Activated naive CD8-positive, alpha-beta T cell treated with anti-CD3 and anti-CD28 coated beads, Interleukin-2, amount 50 U/mL, for 24 hours (primary cell): Measurements from ENCODE around the gene HSFX1.
"Not testable (repeated sequence)": the region's sequence is repeated elsewhere in the genome, so short reads cannot be mapped to it uniquely, and the experiment has no call there.

Experiments
- ATAC-seq: fragments of 150-1000 bp; cut with Tn5 transposase; one replicate; pipeline ENCODE4 v1.10.0; 2021
- DNase-seq: peaks from one replicate; pipeline ENCODE4 v3.0.0; 2021
- H3K27ac Mint-ChIP-seq: one replicate; pipeline ENCODE4 v1.8.0; 2021; ENCODE audit warnings: mild to moderate bottlenecking, mixed read lengths
- H3K27me3 Mint-ChIP-seq: one replicate; pipeline ENCODE4 v1.8.0; 2021; ENCODE audit warnings: mixed read lengths
- H3K36me3 Mint-ChIP-seq: one replicate; pipeline ENCODE4 v1.8.0; 2021; ENCODE audit warnings: low read depth, mixed read lengths
- H3K4me1 Mint-ChIP-seq: one replicate; pipeline ENCODE4 v1.8.0; 2021; ENCODE audit warnings: mixed read lengths
- H3K4me3 Mint-ChIP-seq: one replicate; pipeline ENCODE4 v1.8.0; 2021; ENCODE audit warnings: mild to moderate bottlenecking, moderate library complexity, mixed read lengths
- H3K9me3 Mint-ChIP-seq: one replicate; pipeline ENCODE4 v1.8.0; 2021; ENCODE audit warnings: mixed read lengths

The HSFX1 gene

GRCh38 chrX:149773768-149774167 lies at the start of gene HSFX1:
Gene HSFX1, plus strand, starts transcription at chrX:149774068. Its CDS starts 614 bp downstream, at chrX:149774682.
- not testable (repeated sequence) for DNase-seq, H3K4me3 Mint-ChIP-seq, H3K4me1 Mint-ChIP-seq, H3K27ac Mint-ChIP-seq, H3K9me3 Mint-ChIP-seq, H3K36me3 Mint-ChIP-seq, H3K27me3 Mint-ChIP-seq, ATAC-seq

DNA sequence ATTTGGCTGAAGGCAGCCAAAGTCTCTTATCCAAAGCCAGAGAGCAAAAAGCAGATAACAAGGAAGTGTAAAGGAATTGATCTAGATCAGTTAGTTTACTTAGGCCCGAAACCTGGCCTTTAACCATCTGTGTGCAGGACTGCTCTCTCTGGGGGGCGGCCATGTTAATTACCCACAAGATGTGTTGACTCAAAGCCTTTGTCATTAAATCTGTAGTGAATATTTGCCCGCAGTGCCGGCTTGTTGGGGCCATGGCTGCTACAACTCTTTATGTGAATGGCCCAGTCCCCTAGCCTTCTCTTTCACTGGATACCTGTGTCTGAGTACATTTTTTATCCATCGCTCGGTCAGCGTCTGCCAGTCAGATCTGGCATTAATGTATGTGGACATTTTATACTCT lies 46.6 kb upstream of the HSFX1 start:
- not testable (repeated sequence) for H3K4me3 Mint-ChIP-seq, DNase-seq, H3K36me3 Mint-ChIP-seq, ATAC-seq, H3K9me3 Mint-ChIP-seq, H3K27me3 Mint-ChIP-seq, H3K4me1 Mint-ChIP-seq, H3K27ac Mint-ChIP-seq

DNA sequence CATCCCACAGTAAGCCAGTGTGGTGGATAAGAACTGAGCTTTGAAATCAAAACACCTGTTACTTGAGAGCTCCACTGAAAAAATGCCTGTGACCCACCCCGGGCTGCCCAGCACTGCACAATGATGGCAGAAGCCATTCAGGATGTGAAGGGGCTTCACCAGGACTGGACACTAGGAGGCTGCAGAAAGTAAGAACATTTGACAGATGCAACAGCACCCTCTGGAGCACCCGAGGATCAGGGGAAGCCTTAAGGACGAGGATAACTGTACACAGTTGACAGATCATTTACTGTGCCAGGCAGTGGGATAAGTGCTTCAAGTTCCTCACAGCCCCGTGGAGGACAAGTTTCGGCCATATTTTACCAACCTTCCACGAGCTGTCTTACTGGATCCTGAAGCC lies 31.6 kb upstream of the HSFX1 start:
- ATAC-seq, H3K36me3 Mint-ChIP-seq, H3K4me3 Mint-ChIP-seq, H3K27me3 Mint-ChIP-seq, H3K27ac Mint-ChIP-seq, H3K9me3 Mint-ChIP-seq, DNase-seq, H3K4me1 Mint-ChIP-seq: not testable (repeated sequence)

- DNase-seq, H3K27ac Mint-ChIP-seq, H3K4me3 Mint-ChIP-seq, H3K9me3 Mint-ChIP-seq, H3K4me1 Mint-ChIP-seq, H3K36me3 Mint-ChIP-seq, H3K27me3 Mint-ChIP-seq: not testable (repeated sequence)
- peak; percentile 36 for ATAC-seq
Measured at GRCh38 chrX:149746390-149747007, 27.4 kb upstream of the HSFX1 start.

DNA sequence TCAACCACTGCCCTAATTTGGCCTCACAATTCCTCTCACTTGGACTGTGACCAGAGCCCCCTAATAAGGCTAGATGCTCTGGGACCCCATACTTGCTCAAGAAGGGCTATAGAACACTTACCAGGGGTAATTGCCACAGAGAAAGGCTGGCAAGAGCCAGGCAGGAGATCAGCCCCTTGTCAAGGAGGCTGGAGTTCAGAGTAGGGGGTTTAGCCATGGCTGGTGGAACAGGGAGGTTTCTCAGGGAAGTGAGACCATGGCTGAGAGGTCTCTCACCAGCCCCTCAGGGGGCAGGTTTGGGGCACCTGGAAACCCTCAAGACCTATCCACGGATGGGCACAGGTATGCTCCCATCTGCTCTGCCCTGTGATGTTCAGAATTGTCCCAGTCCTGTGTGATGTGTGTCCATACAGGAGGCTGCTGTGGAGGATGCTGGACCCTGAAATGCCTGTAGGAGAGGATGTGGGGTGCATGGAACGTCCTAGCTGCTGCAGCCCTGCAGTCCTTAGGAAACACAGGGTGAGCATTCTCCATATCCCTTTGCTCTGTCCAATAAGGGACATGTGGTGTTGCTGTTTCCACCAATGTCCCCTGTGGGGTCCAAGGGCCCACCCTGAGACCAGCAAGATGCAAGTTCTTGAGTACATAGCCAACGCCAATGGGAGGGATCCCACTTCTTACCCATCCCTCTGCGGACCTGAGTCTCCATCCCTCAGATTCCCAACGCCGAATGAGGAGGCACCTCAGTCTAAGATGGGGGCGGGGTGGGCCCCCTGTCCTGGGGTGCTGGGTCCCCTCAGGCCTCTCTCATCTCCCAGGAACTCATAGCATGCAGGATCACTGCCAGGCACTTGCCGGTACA lies 16.4 kb upstream of the HSFX1 start:
- DNase-seq (no peak), ATAC-seq (no peak)
- H3K9me3 Mint-ChIP-seq, result no peaks in the 10 kb centered on the region
- H3K27me3 Mint-ChIP-seq, result peaks cover 1% of the 10 kb centered on the region
- H3K27ac Mint-ChIP-seq, result no peak overlapping the region
- H3K4me3 Mint-ChIP-seq, result no peak overlapping the region
- H3K4me1 Mint-ChIP-seq, result no peaks in the 10 kb centered on the region
- H3K36me3 Mint-ChIP-seq, result no peaks in the 10 kb centered on the region

- Mint-ChIP-seq H3K27ac (no peak overlapping the region), H3K4me1 (no peaks in the 10 kb centered on the region), H3K9me3 (no peaks in the 10 kb centered on the region)
Measured at GRCh38 chrX:149758068-149758714, 15.7 kb upstream of the HSFX1 start.

DNA sequence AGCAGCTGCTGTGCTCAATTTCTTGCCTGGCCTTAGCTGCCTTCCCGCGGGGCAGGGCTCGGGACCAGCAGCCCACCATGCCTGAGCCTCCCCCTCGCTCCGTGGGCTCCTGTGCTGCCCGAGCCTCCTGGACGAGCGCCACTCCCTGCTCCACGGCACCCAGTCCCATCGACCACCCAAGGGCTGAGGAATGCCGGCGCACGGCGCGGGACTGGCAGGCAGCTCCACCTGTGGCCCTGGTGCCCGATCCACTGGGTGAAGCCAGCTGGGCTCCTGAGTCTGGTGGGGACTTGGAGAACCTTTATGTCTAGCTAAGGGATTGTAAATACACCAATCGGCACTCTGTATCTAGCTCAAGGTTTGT lies 15.2 kb upstream of the HSFX1 start:
- not testable (repeated sequence) for H3K36me3 Mint-ChIP-seq, H3K27ac Mint-ChIP-seq, H3K27me3 Mint-ChIP-seq, ATAC-seq, H3K4me3 Mint-ChIP-seq, H3K9me3 Mint-ChIP-seq, DNase-seq, H3K4me1 Mint-ChIP-seq

More at GRCh38 chrX:149758068-149758714, 15.7 kb upstream of the HSFX1 start:
- Mint-ChIP-seq H3K36me3 (no peaks in the 10 kb centered on the region), H3K27me3 (peaks cover 1% of the 10 kb centered on the region), H3K4me3 (no peak overlapping the region)
- DNase-seq (no peak), ATAC-seq (no peak)

DNA sequence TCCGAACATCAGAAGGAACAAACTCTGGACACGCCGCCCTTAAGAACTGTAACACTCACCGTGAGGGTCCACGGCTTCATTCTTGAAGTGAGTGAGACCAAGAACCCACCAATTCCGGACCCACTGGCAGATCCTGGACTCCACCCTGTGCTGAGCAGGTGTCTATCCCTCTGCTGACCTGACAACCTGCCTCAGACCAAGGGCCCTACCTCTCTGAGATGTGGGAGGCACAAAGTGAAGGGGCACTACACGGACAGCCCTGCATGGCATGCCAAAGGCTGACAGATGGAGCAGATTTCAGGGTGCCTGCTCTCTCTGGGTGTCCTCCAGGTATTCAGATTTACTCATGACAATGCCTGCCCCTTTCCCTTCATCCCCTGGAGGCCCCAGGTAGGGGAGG lies 14.0 kb upstream of the HSFX1 start:
- ATAC-seq (no peak), DNase-seq (no peak)
- no peak overlapping the region for H3K27ac Mint-ChIP-seq
- no peaks in the 10 kb centered on the region for H3K9me3 Mint-ChIP-seq
- peaks cover 1% of the 10 kb centered on the region for H3K27me3 Mint-ChIP-seq
- no peaks in the 10 kb centered on the region for H3K36me3 Mint-ChIP-seq
- H3K4me1 Mint-ChIP-seq, result no peaks in the 10 kb centered on the region
- no peak overlapping the region for H3K4me3 Mint-ChIP-seq

GRCh38 chrX:149760965-149761364 lies 12.9 kb upstream of the HSFX1 start:
- ATAC-seq (no peak), DNase-seq (no peak)
- H3K4me3 Mint-ChIP-seq, result no peak overlapping the region
- H3K36me3 Mint-ChIP-seq, result no peaks in the 10 kb centered on the region
- no peaks in the 10 kb centered on the region for H3K4me1 Mint-ChIP-seq
- H3K27me3 Mint-ChIP-seq, result peaks cover 1% of the 10 kb centered on the region
- no peak overlapping the region for H3K27ac Mint-ChIP-seq
- no peaks in the 10 kb centered on the region for H3K9me3 Mint-ChIP-seq

DNA sequence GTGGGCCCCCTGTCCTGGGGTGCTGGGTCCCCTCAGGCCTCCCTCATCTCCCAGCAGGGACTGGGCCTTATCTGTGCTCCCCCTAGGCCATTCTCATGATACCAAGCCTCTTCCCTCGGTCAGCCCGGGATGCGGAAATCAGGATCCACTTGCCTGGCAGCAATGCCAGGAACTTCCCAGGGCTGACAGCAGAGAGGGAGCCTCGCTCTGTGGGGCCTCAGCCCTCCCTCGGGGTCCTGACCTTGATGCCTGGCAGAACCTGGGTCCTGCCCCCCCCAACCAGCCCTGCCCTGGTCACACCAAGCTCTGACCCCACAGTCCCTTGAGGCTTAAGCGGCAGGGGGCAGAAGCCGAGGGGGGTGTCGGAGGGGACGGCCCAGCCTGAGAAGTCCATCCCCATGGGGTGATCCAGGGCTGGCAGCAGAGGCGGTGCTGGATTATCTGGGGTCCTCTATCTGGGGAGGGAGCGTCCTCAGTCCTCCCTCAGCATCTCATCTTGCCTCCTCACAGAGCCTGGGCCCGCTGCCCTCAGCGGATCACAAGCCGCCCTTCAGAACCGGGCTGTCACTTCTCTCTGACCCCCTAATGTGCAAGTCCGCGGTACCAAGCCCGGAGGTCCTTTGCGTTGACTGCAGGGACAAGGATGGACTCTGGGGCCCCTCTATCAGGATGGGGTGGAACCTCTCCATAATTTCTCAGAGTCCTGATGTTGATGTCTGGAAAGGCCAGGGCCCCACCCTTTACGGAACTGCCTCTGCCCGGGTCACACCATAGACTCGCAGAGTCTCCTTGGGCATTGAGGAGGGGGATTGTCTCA lies 11.8 kb upstream of the HSFX1 start:
- not testable (repeated sequence) for H3K27me3 Mint-ChIP-seq, H3K4me1 Mint-ChIP-seq, H3K4me3 Mint-ChIP-seq, ATAC-seq, H3K27ac Mint-ChIP-seq, DNase-seq, H3K36me3 Mint-ChIP-seq, H3K9me3 Mint-ChIP-seq

DNA sequence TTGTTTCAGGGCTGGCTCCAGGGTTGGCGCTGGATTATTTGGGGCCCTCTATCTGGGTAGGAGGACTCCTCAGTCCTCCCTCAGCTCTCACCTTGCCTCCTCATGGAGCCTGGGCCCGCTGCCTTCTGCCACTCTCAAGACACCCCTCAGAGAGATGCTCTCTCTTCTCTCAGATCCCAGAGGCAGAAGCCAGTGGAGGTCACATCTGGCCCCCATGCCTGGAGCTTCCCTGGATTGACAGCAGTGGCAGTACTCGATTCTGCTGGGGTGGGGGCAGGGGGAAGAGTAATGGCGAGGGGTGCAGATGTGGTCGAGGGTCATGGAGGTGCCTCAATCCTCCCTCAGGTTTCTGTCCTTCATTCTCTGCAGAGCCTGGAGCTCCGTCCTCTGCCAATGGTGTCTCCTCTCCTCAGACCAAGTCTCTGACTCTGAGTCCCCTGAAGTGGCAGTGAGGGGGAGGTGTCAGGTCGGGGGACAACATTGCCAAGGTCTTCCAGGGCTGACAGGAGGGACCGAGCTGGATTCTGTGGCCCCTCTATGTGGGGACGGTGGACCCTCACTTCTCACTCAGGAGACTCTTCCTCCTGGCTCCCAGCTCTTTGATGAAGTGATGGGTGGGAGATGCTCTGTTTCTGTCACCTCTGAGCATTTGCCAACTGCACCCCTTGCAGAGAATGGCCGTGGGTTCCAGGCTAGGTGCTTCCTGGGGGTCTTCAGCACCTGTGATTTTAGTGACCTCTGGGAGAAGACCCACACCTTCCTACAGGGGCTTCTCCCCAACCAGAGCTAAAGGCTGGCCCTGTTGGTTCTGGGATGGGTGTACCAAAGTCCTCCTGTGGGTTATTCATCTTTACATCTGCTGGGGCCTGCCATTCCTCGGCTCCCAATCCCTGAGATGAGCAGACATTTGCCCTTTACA lies 10.9 kb upstream of the HSFX1 start:
- no peak overlapping the region for H3K4me3 Mint-ChIP-seq
- peaks cover 1% of the 10 kb centered on the region for H3K27me3 Mint-ChIP-seq
- ATAC-seq, result no peak
- no peak overlapping the region for H3K27ac Mint-ChIP-seq
- no peaks in the 10 kb centered on the region for H3K36me3 Mint-ChIP-seq
- no peak for DNase-seq
- H3K4me1 Mint-ChIP-seq, result no peaks in the 10 kb centered on the region
- H3K9me3 Mint-ChIP-seq, result no peaks in the 10 kb centered on the region

- H3K27ac Mint-ChIP-seq, DNase-seq, ATAC-seq, H3K36me3 Mint-ChIP-seq, H3K4me1 Mint-ChIP-seq, H3K9me3 Mint-ChIP-seq, H3K27me3 Mint-ChIP-seq, H3K4me3 Mint-ChIP-seq: not testable (repeated sequence)
Measured at GRCh38 chrX:149770344-149770743, 3.5 kb upstream of the HSFX1 start.

DNA sequence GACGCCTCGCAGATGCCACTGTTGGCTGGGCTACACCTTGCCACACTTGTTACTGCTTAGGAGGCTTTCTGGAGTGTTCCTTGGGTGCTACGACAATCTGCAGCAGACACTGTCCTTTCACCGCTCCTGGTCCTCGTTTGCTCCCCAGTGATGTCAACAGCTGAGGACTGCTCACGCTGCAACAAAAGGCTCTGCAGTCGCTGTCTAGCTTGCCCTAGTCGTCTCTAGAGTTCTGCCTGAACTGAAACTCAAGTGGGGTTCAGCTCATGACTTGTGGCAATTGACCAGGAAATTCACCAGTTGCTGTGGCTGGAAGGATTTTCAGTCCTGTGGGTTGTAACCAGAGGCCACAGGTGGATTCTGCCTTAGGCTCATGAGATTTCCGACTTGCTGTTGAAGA lies 842 bp upstream of the HSFX1 start:
- H3K4me3 Mint-ChIP-seq, H3K36me3 Mint-ChIP-seq, DNase-seq, H3K9me3 Mint-ChIP-seq, ATAC-seq, H3K27ac Mint-ChIP-seq, H3K27me3 Mint-ChIP-seq, H3K4me1 Mint-ChIP-seq: not testable (repeated sequence)

DNA sequence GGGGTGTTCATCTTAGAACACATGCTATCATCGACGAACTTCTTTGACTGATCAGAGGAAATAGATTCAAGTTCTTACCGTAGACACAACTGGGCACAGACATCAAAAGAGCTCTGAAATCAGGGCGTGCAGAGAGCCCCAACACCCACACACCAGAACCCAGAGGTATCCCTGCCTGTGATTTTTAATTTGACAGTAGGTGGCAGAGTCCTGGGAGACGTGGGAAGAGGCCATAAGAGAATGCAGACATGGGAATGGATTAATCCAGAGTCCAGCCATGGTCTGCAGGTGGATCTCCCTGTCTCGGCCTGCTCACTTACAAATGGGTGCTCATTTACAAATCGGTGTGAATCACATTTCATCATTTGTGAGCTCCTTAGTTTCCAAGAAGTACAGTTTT lies 4.1 kb downstream of the HSFX1 start:
- not testable (repeated sequence) for H3K4me3 Mint-ChIP-seq, H3K4me1 Mint-ChIP-seq, H3K27me3 Mint-ChIP-seq, DNase-seq, H3K27ac Mint-ChIP-seq, ATAC-seq, H3K36me3 Mint-ChIP-seq, H3K9me3 Mint-ChIP-seq
